ENCODE measurements around the gene TCN2.

GRCh38 chr22:30603801-30604200 is 3.2 kb upstream of the TCN2 start:
- TF ChIP-seq CTCF (IDR thresholded peaks at IDR 0.05) (no peak), POLR2A (IDR thresholded peaks at IDR 0.05) (no peak)

All from Peyer's patch (tissue), 4 donors.